Sigmoid colon (tissue), 4 donors: ENCODE results near the gene CDC42BPG.

ENCODE experiments used
- POLR2A ChIP-seq, 2 donors: fragments of 450-650 bp; IDR thresholded peaks; one replicate each; pipeline ENCODE4 v1.6.1; 2016; ENCODE audit warnings: antibody characterized with exemption in 2 of 2, mild to moderate bottlenecking in 2 of 2, moderate library complexity in 2 of 2
- POLR2AphosphoS5 ChIP-seq, 4 donors: sonication (generic); formaldehyde crosslinking; IDR thresholded peaks; one replicate each; pipeline ENCODE4 v1.6.1; 2017; ENCODE audit warnings: antibody characterized with exemption in 4 of 4
- TF ChIP-seq, protein P1 (sequence below), 4 experiments: fragments of 450-650 bp in 3 of 4; fragments of 200-600 bp in 1 of 4; IDR thresholded peaks; one replicate each; pipeline ENCODE4 v1.5.1; 2016 to 2019; ENCODE audit warnings: antibody characterized with exemption in 4 of 4, mild to moderate bottlenecking in 3 of 4, moderate library complexity in 2 of 4

DNA sequence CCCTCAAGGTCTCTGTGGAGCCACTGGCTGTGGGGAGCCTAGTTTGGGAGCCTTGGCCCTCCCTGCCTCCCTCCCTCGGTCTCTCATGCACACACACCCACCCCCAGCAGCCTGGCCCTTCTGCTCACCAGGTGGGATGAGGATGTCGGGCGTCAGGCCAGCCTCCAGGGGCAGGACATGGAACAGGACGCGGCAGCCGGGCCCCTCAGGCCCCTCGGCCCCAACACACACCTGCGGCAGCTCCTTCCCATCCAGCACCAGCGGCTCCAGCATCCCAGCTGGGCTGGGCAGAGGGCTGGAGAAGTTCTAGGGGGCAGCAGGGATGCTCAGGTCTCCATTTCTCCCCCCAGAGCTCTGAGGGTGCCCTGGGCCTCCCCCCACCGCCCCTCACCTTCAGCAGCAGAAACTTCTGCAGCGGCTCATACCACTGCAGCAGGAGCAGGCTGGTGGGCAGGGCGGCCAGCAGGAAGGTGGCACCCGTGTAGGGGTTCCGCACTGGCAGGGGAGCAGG, 52.6 kb downstream of the CDC42BPG start:
- TF ChIP-seq, protein P1, sequence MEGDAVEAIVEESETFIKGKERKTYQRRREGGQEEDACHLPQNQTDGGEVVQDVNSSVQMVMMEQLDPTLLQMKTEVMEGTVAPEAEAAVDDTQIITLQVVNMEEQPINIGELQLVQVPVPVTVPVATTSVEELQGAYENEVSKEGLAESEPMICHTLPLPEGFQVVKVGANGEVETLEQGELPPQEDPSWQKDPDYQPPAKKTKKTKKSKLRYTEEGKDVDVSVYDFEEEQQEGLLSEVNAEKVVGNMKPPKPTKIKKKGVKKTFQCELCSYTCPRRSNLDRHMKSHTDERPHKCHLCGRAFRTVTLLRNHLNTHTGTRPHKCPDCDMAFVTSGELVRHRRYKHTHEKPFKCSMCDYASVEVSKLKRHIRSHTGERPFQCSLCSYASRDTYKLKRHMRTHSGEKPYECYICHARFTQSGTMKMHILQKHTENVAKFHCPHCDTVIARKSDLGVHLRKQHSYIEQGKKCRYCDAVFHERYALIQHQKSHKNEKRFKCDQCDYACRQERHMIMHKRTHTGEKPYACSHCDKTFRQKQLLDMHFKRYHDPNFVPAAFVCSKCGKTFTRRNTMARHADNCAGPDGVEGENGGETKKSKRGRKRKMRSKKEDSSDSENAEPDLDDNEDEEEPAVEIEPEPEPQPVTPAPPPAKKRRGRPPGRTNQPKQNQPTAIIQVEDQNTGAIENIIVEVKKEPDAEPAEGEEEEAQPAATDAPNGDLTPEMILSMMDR (IDR thresholded peaks at IDR 0.05) = no peak
- TF ChIP-seq POLR2AphosphoS5 (IDR thresholded peaks at IDR 0.05) (no peak), POLR2A (IDR thresholded peaks at IDR 0.05) (no peak)
